Hematopoietic multipotent progenitor cell treated with erythropoietin and hydrocortisone succinate and interleukin-3 and kit ligand, for 17 days (in vitro differentiated cells): Measurements from ENCODE around the gene POU3F2.

Experiments
- DNase-seq: peaks from one replicate; pipeline ENCODE4 v3.0.0-alpha.2; 2015; ENCODE audit warnings: low spot score

The POU3F2 gene

DNA sequence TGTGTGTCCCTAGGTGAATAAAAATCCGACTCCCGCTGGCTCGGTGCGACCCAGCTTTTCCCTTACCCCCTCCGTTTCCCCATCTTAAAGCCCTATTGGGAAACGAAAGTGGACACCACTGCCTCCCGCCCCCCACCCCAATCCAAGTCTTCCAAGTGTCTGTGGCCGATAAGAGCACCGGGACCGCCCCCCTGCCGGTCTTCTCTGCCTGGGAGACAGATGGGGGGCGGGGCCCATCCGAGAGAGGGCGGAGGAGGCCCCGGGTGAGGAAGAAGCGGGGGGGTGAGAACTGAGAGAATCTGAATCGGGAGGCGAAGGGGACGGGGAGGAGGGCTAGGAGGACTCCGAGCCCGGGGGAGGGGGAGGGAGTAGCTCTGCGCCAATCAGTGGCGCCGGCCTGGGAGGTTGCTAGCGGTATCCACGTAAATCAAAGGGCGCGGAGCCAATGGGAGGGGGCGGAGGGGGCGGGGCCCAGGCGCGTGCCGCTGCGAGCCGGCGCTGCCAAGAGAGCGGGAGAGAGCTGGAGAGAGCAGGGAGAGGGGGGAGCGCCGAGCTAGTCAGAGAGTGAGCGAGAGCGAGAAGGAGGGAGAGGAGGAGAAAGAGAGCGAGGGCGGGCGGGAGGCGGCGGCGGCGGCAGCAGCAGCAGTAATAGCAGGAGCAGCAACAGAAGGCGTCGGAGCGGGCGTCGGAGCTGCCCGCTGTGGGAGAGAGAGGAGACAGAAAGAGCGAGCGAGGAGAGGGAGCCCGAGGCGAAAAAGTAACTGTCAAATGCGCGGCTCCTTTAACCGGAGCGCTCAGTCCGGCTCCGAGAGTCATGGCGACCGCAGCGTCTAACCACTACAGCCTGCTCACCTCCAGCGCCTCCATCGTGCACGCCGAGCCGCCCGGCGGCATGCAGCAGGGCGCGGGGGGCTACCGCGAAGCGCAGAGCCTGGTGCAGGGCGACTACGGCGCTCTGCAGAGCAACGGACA is at the start of gene POU3F2:
Gene POU3F2, plus strand, starts transcription at position 515 of the 972 bp plus-strand sequence. Its CDS starts 300 bp downstream, at position 815.
- peak; percentile 12 for DNase-seq

- no peak for DNase-seq
Observed at GRCh38 chr6:98787435-98787834, 46.9 kb upstream of the POU3F2 start.

GRCh38 chr6:98787961-98788360 is 46.4 kb upstream of the POU3F2 start:
- no peak for DNase-seq

- DNase-seq, result no peak
Observed at GRCh38 chr6:98794307-98794842, 40.0 kb upstream of the POU3F2 start.

DNA sequence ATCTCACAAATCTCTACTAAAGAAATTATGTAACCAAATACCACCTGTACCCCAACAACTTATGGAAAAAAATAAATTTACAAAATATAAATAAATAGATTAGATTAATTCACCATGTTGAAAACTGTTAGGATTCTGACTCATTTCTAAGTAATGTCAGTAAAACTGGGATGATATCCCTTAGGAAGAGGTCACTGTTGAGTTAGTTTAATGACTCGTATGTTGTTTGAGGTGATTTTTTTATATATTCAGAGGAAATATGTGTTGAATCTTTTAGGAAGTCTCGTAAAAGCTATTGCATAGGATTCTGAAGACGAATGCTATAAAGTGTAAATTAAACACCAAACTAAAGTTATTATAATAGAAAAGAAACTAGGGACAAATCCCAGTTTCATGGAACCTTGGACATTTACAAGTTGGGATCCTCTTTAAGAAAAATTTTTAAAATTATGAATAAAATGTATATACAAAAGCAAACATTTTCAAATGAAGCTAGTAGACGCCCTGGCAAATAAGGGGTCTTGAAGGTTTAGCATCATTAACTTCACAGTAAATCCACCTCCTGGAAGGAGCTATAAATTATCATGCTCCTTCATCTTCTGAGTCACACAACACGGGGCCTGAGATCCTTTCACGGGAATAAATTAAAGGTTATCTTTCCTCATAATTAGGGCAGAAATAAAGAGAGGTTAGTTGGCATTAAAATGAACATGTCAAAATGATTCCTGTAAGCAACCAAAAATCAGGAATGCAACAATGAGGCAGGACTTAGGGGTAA is 37.0 kb upstream of the POU3F2 start:
- no peak for DNase-seq

- no peak for DNase-seq
Observed at GRCh38 chr6:98800866-98801265, 33.5 kb upstream of the POU3F2 start.

DNA sequence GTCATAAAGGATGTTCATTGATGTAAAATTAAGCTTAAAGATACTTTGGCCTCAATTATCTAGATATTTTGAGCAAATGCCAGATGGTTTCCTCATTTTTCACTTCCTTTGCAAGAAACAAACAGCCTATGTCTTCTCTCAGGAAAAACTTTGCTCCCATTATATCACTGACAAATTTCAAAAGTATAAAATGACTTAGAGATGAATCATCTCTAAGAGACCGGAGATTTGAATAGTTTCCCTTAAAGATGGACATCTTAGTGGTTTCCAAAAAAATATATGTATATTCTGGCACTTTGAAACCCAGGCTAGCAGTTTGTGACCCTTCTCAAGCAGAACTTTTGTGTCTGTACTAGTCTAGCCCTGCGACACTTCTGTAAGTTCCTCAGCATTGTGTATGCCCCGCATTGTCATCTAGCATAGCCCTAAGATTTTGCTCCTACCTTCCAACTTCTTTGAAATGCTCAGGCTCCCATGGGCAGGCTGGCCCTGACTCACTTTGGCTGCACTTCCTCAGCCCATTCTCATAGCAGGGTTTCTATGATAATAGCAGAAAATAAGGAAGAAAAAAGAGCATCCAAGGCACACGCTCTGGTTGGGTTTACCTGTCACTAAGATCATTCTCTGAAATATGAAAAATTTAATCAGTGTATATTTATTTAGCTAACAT is 25.7 kb upstream of the POU3F2 start:
- DNase-seq, result no peak

- no peak for DNase-seq
Observed at GRCh38 chr6:98812220-98812619, 22.2 kb upstream of the POU3F2 start.

DNA sequence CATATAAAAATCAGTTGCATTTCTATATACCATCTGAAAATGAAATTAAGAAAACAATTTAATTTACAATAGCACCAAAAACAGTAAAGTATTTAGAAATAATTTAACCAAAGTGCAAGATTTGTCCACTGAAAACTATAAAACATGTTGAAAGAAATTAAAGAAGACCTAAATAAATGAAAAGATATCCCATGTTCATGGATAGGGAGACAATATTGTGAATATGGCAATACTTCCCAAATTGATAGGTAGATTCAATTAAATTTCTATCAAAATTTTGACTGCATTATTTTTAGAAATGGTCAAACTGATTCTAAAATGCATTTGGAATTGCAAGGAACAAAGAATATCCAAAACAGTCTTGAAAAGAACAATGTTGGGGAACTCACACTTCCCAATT is 17.6 kb upstream of the POU3F2 start:
- DNase-seq, result no peak

GRCh38 chr6:98821756-98822405 is 12.5 kb upstream of the POU3F2 start:
- DNase-seq, result no peak

GRCh38 chr6:98823428-98824161 is 10.8 kb upstream of the POU3F2 start:
- DNase-seq, result no peak

- no peak for DNase-seq
Observed at GRCh38 chr6:98824162-98824901, 10.0 kb upstream of the POU3F2 start.

DNA sequence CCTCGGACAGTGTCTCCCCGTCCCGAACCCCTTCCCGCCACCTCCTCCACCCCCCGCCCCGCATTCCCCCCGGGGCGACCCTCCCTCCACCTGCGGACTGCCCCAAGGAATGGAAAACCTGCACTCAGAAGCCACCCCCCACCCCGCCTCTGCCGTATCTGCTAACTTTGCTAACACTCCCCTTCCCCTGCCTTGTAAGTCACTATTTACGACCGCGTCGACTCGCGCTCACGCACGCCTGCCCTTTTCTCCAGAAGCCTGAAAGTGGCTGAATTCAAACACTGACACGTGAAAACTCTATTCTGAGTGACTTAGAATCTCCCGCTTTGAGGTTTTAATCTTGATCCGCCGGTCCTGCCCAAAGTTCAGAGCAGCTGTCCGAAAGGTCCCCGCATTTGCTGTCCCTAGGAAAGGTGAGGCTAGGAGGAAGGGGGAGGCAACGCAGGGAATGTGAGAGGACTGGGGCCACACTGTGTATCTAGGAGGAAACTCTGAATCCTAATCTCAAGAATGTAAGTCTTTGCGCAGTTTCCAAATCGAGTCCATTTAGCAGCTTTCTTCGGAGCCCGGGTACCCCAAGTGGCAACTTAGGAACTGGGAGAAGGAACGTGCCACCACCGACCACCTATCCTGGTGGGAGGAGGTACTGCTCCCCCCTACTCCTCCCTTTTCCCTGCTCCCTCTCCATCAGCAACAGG is 9.3 kb upstream of the POU3F2 start:
- no peak for DNase-seq

GRCh38 chr6:98825600-98826230 is 8.7 kb upstream of the POU3F2 start:
- no peak for DNase-seq

DNA sequence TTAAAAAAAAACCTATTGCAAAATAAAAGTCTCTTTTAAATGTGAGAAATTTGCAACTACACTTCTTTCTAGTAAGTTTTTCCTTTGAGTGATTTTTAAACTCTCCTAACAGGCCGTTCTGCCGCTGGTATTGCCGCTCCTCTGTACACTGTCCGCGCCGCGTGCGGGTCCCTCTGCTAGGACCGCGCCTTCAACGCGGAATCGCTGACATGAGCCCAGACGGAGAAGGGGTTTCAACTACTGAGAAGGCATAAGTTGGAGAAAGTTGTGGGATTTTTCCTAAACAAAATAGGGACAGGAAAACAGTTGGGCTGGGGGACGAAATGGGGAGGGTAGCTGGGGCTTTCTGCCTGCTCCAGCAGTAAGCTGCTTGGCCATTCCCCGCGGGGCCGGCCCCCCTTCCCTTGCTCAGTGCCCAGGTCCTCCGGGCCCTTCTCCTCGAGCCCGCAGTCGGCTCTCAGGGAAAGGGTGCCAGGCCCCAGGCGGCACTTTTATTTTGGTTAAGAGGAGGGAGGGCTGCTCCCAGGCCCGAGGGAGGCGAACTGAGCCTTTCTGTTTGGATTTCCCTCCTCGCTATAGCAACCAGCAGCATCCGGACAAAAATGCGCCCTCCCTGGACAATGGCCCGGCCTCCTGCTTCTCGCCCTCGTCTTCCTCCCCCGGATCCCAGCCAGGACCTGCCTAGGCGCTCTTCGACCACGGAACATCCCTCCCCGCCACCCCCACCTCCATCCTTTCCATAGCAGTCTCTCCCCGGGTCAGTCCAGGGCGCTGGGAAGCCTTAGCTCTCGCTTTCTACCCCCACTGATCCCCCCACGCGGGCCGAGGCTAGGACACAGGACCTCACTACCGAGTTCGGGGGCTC is 6.8 kb upstream of the POU3F2 start:
- no peak for DNase-seq

DNA sequence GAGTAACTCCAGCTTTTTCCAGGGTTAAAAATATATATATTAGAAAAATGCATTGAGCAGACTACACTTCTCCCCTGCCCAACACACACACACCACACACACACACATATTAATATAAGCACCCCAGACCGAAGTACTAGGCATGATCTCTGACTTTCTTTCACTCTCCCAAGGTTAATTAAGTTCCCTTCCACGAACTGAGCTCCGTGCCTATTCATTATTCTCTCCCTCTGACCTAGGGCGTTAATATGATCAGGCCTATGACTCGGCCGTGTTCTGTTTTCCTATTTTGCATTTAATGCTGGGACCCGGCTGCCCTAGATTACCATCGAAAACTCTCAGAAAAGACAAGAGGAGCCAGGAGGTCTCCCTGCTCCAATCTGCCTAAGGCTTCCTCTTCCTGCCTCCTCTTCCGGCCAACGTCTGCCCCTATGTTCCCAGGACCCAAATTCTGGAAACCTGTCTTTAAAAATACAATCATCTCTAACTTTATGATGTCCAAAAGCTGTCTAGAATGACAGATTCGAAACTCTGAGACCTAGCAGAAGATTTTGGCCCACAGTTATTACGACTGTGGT is 6.1 kb upstream of the POU3F2 start:
- no peak for DNase-seq

GRCh38 chr6:98828941-98829411 is 5.4 kb upstream of the POU3F2 start:
- no peak for DNase-seq

DNA sequence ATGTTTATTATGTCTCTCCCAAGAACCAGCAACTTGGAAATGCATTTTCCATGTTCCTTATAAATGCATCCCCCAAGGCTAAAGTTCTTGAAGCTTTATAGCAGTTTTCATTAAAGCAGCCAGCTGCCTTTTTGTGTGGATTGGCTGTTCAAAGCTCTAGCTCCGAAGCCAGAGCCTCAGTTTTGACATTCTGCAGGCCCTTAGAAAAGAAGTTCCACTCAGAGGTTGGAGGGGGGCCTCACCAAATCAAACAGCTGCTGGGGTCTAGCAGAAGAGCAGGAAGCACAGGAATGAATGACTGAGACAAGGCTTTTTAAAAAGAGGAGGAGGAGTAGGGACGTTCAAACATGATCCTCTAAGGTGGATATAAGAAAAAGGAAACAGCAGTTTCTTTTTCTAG is 4.2 kb upstream of the POU3F2 start:
- no peak for DNase-seq
